GM12878 (cell line): ENCODE data around the gene EEPD1. TPM values are rescaled to one million over a fixed set of nuclear protein-coding genes. Genes with fewer than 3 reads are reported as not detected.

Experiments used
- ATAC-seq: fragments of 200-7000 bp; cut with Tn5 transposase; 3 replicates; pipeline ENCODE4 v1.9.1; 2020; ENCODE audit warnings: mild to moderate bottlenecking, moderate library complexity
- BruUV-seq: library from RNA; stranded (reverse); fragments of 400-500 nt; replicated peaks from 2 replicates; lab custom pipeline; 2021; lab: Mats Ljungman, UMichigan
- CTCF ChIA-PET: fragments of 300-600 bp; sonication (Branson Sonifier 250); formaldehyde crosslinking; extraction: SDS; loops from one replicate; lab custom pipeline; 2021; ENCODE audit warnings: inconsistent platforms; lab: Yijun Ruan, JAX
- POLR2A ChIA-PET: fragments of 350-600 bp; formaldehyde crosslinking; extraction: SDS; loops from one replicate; lab custom pipeline; 2021; ENCODE audit warnings: inconsistent platforms; lab: Charles Lee
- RAD21 ChIA-PET: fragments of 300-600 bp; sonication (Branson Sonifier 250); formaldehyde crosslinking; loops from one replicate; lab custom pipeline; 2023; ENCODE audit warnings: antibody characterized with exemption; ENCODE audit not compliant: unreplicated experiment; lab: Charles Lee
- SMC1A ChIA-PET: fragments of 300-600 bp; sonication (Branson Sonifier 250); formaldehyde crosslinking; loops from one replicate; lab custom pipeline; 2023; ENCODE audit not compliant: unreplicated experiment, uncharacterized antibody; lab: Charles Lee
- DNase-seq: peaks from one replicate; pipeline ENCODE4 v3.0.0-alpha.2; 2011; ENCODE audit warnings: low read depth, low spot score
- FAIRE-seq: peaks from 3 replicates; lab custom pipeline; 2011; peaks lifted over from hg19 to GRCh38; lab: Jason Lieb, UNC
- H2AFZ ChIP-seq: 2 replicates; pipeline ENCODE4 v1.6.0; 2011; ENCODE audit warnings: low read depth, low read length, control low read depth; ENCODE audit not compliant: control insufficient read depth
- H3K27ac ChIP-seq: 2 replicates; pipeline ENCODE4 v1.5.1; 2011; ENCODE audit warnings: control low read depth; ENCODE audit not compliant: control insufficient read depth, insufficient read depth
- H3K27me3 ChIP-seq, 2 experiments: replicated peaks in 1 of 2; 2 replicates each; pipeline versions ENCODE4 v1.6.0 to v1.6.1; 2011; ENCODE audit warnings: low read length in 1 of 2; ENCODE audit not compliant: control insufficient read depth in 2 of 2, insufficient read depth in 2 of 2
- H3K36me3 ChIP-seq, 2 experiments: 2 replicates each; pipeline ENCODE4 v1.5.1; 2011; ENCODE audit warnings: low read length in 1 of 2; ENCODE audit not compliant: control insufficient read depth in 2 of 2, insufficient read depth in 2 of 2
- H3K4me1 ChIP-seq: 2 replicates; pipeline ENCODE4 v1.6.1; 2011; ENCODE audit warnings: mild to moderate bottlenecking, low read length, moderate library complexity, mixed read lengths; ENCODE audit not compliant: control insufficient read depth, insufficient read depth
- H3K4me2 ChIP-seq: 2 replicates; pipeline ENCODE4 v1.6.0; 2011; ENCODE audit warnings: control low read depth; ENCODE audit not compliant: control insufficient read depth, insufficient read depth
- H3K4me3 ChIP-seq: fragments of 200-600 bp; sonication (generic); 2 replicates; pipeline ENCODE4 v1.5.1; 2016
- H3K79me2 ChIP-seq: 2 replicates; pipeline ENCODE4 v1.6.0; 2011; ENCODE audit warnings: low read length; ENCODE audit not compliant: control insufficient read depth, insufficient read depth
- H3K9ac ChIP-seq: 2 replicates; pipeline ENCODE4 v1.8.0; 2011; ENCODE audit warnings: low read length, control low read depth, mixed read lengths; ENCODE audit not compliant: control insufficient read depth, insufficient read depth
- H3K9me3 ChIP-seq: replicated peaks from 3 replicates; pipeline ENCODE4 v1.5.1; 2011; ENCODE audit warnings: mild to moderate bottlenecking, low read length; ENCODE audit not compliant: control insufficient read depth, insufficient read depth
- H4K20me1 ChIP-seq: 2 replicates; pipeline ENCODE4 v1.6.0; 2011; ENCODE audit not compliant: control insufficient read depth, insufficient read depth
- BACH1 ChIP-seq: fragments of 450-650 bp; IDR thresholded peaks from 2 replicates; pipeline ENCODE4 v1.6.1; 2017; ENCODE audit warnings: mild to moderate bottlenecking, borderline replicate concordance
- CBX5 ChIP-seq: sonication (generic); IDR thresholded peaks from 2 replicates; pipeline ENCODE4 v1.6.1; 2016; ENCODE audit warnings: low read depth, moderate library complexity, mild to moderate bottlenecking, inconsistent platforms
- KDM1A ChIP-seq: fragments of 200-600 bp; sonication (generic); IDR thresholded peaks from 2 replicates; pipeline ENCODE4 v1.6.1; 2016; ENCODE audit warnings: borderline replicate concordance
- NR2C1 ChIP-seq: fragments of 450-650 bp; IDR thresholded peaks from 2 replicates; pipeline ENCODE4 v1.6.1; 2017; ENCODE audit warnings: antibody characterized with exemption, mild to moderate bottlenecking, moderate library complexity
- RAD51 ChIP-seq: fragments of 450-650 bp; IDR thresholded peaks from 2 replicates; pipeline ENCODE4 v1.6.1; 2016; ENCODE audit warnings: moderate library complexity, mild to moderate bottlenecking, inconsistent platforms
- TARDBP ChIP-seq: IDR thresholded peaks from 2 replicates; pipeline ENCODE4 v1.6.1; 2016; ENCODE audit warnings: borderline replicate concordance
- ZSCAN29 ChIP-seq: fragments of 450-650 bp; IDR thresholded peaks from 2 replicates; pipeline ENCODE4 v1.6.1; 2017; ENCODE audit warnings: mild to moderate bottlenecking, moderate library complexity
- WGBS: methylation state at CpG from one replicate; pipeline ENCODE4 v1.1.6; 2016; ENCODE audit warnings: low lambda C conversion rate; ENCODE audit not compliant: insufficient replicate concordance, insufficient coverage; ENCODE audit errors: missing lambda C conversion rate; 5-methylcytosine and 5-hydroxymethylcytosine counted together
- in situ Hi-C: fragments of 300-500 bp; cut with MboI; formaldehyde crosslinking; loops from 9 replicates; pipeline ENCODE4 v1.14.3; 2018; ENCODE audit warnings: mixed read lengths
- intact Hi-C: fragments of 100-400 bp; cut with micrococcal nuclease; formaldehyde crosslinking; loops from one replicate; pipeline ENCODE4 v1.14.2; 2022; ENCODE audit not compliant: unreplicated experiment
- polyA plus RNA-seq, 11 experiments: library from polyadenylated mRNA; depleted of rRNA in 4 of 11; unstranded in 6 of 11; stranded (reverse) in 5 of 11; fragments of >200 nt; fragmentation: Nextera tagmentation in 4 of 11; fragmentation: Illumina TruSeq in 1 of 11; extraction: Ambion mirVana in 4 of 11; extraction: Trizol in 1 of 11; gene quantifications; 1 replicate in 1 of 11; 2 replicates in 10 of 11; pipeline versions ENCODE4 v1.2.1 to v1.2.3, GENCODE V29; 2011 to 2016; ENCODE audit warnings: inconsistent platforms in 2 of 11, missing spikeins in 2 of 11, low read depth in 1 of 11
- total RNA-seq, 4 experiments: library from RNA; depleted of rRNA in 3 of 4; stranded (reverse); fragments of >200 nt in 3 of 4; fragmentation: Illumina TruSeq in 1 of 4; extraction: Trizol in 1 of 4; gene quantifications; 2 replicates each; pipeline versions ENCODE4 v1.2.1 to v1.2.3, GENCODE V29; 2013 to 2021
- TF ChIP-seq, protein P1 (sequence below): fragments of 450-650 bp; IDR thresholded peaks from 2 replicates; pipeline ENCODE4 v1.6.1; 2016; ENCODE audit warnings: mild to moderate bottlenecking

The EEPD1 gene
- total and polyA plus RNA-seq, 10 of the 15 experiments (the other 5 are each of a cell fraction or from before 2014, with no cell fraction given), result 0.24 to 2.8 (median 0.86) TPM; not detected in 1

DNA sequence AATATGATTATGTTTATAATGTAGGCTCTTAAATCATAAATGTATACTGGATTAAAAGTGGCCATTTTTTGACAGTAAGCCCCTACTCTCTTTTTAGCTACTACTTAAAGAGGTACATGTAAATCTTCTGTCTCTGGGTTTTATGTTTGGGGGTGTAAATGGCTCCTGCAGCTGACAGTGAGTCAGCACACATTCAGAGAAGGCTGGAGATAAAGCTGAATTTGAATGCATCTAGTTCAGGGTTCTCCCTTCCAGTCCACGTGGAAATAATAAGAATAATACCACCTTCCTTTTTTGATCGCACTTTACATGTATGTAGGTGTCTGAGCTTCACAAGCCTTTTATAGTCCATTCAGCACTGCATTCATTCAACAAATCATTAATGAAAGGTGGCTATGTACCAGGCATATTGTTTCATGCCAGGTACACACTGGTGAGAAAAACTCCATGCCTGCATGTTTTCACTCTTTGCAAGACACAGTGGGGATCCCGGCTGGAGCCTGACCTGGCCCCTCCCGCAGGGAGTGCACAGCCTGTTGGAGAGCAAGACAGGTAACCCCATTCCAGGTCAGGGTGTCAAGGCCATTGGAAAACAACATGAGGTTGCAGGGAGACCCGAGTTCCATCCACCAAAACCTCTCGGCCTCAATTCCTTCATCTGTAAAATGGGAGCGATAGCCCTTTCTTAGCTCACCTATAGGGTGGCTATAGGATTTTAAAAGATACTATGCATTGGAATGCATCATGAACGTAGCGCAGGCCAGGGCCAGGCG, 129.1 kb downstream of the EEPD1 start:
- Histone ChIP-seq H3K9ac (no peak overlapping the region), H3K4me3 (no peak overlapping the region), H4K20me1 (no peaks in the 10 kb centered on the region), H3K27ac (no peak overlapping the region), H3K4me1 (peaks cover 16% of the 10 kb centered on the region), H2AFZ (no peak overlapping the region), H3K36me3 (no peaks in the 10 kb centered on the region), H3K4me2 (no peak overlapping the region), H3K79me2 (no peaks in the 10 kb centered on the region), H3K27me3 (no peaks in the 10 kb centered on the region; a peak in 1 of 4 replicates), H3K9me3 (no peaks in the 10 kb centered on the region; the same call in 2 of the 3 replicates)
- no TSS peak for BruUV-seq
- in situ Hi-C loops (no loop called here), intact Hi-C loops (loop anchor here (2.0 to 10.0 kb wide), 2 partner anchors 21 to 557 kb away; no protein-coding TSS in a partner anchor)
- TF ChIP-seq TARDBP, result no peak
- TF ChIP-seq, protein P1, sequence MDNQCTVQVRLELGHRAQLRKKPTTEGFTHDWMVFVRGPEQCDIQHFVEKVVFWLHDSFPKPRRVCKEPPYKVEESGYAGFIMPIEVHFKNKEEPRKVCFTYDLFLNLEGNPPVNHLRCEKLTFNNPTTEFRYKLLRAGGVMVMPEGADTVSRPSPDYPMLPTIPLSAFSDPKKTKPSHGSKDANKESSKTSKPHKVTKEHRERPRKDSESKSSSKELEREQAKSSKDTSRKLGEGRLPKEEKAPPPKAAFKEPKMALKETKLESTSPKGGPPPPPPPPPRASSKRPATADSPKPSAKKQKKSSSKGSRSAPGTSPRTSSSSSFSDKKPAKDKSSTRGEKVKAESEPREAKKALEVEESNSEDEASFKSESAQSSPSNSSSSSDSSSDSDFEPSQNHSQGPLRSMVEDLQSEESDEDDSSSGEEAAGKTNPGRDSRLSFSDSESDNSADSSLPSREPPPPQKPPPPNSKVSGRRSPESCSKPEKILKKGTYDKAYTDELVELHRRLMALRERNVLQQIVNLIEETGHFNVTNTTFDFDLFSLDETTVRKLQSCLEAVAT, result no peak
- TF ChIP-seq KDM1A, result no peak
- TF ChIP-seq BACH1, result no peak
- no peak for TF ChIP-seq RAD51
- TF ChIP-seq ZSCAN29, result no peak
- TF ChIP-seq NR2C1, result no peak
- no peak for TF ChIP-seq CBX5
- 69% methylated on average over 10 of the region's 10 CpGs for whole genome bisulfite sequencing
- DNase-seq, result no peak
- POLR2A ChIA-PET, result interaction anchor here (1.2 to 1.9 kb wide), 4 partner anchors 9 to 110 kb away, joined by 4 to 6 read pairs (median 4); no protein-coding TSS in a partner anchor
- no peak for FAIRE-seq
- CTCF ChIA-PET, result interaction anchor here (0.9 to 3.6 kb wide), 8 partner anchors 9 to 296 kb away, joined by 3 to 15 read pairs (median 4); no protein-coding TSS in a partner anchor
- no peak for ATAC-seq
- SMC1A ChIA-PET, result interaction anchor here (1.0 to 3.6 kb wide), 7 partner anchors 9 to 155 kb away, joined by 3 to 24 read pairs (median 11); no protein-coding TSS in a partner anchor
- RAD21 ChIA-PET, result interaction anchor here (0.9 to 7.8 kb wide), 6 partner anchors 8 to 120 kb away, joined by 3 to 62 read pairs (median 4); no protein-coding TSS in a partner anchor
